Breast epithelium (tissue), 4 donors: ENCODE data around the gene CDCP1. TPM values are rescaled to one million over a fixed set of nuclear protein-coding genes. Genes with fewer than 3 reads are reported as not detected.

Source experiments
- DNase-seq, 2 donors: peaks; one replicate each; pipeline ENCODE4 v3.0.0-alpha.2; 2019; ENCODE audit warnings: low spot score in 2 of 2
- H3K27ac ChIP-seq, 2 donors: fragments of 200-600 bp; sonication (generic) in 1 of 2; one replicate each; pipeline ENCODE4 v1.5.1; 2016 to 2019; ENCODE audit warnings: mild to moderate bottlenecking in 1 of 2
- H3K27me3 ChIP-seq, 2 donors: fragments of 200-600 bp; sonication (generic) in 1 of 2; one replicate each; pipeline versions ENCODE4 v1.5.1 to v1.6.0; 2017 to 2019; ENCODE audit warnings: control low read depth in 1 of 2, mild to moderate bottlenecking in 1 of 2
- H3K36me3 ChIP-seq: fragments of 200-600 bp; one replicate; pipeline ENCODE4 v1.5.1; 2019
- H3K4me1 ChIP-seq, 2 donors: fragments of 200-600 bp; sonication (generic); one replicate each; pipeline ENCODE4 v1.5.1; 2016 to 2019; ENCODE audit warnings: control low read depth in 1 of 2
- H3K4me3 ChIP-seq, 3 donors: fragments of 200-600 bp; sonication (generic); 1 replicate in 2 of 3; 2 replicates in 1 of 3; pipeline ENCODE4 v1.5.1; 2016 to 2019; ENCODE audit warnings: mild to moderate bottlenecking in 3 of 3, moderate library complexity in 2 of 3
- H3K9me3 ChIP-seq, 2 donors: fragments of 200-600 bp; sonication (generic) in 1 of 2; one replicate each; pipeline ENCODE4 v1.5.1; 2016 to 2019; ENCODE audit warnings: control low read depth in 1 of 2
- POLR2A ChIP-seq: fragments of 450-650 bp; IDR thresholded peaks from one replicate; pipeline ENCODE4 v1.6.1; 2016; ENCODE audit warnings: antibody characterized with exemption, mild to moderate bottlenecking, moderate library complexity
- POLR2AphosphoS5 ChIP-seq, 3 donors: sonication (generic); formaldehyde crosslinking; IDR thresholded peaks; one replicate each; pipeline ENCODE4 v1.6.1; 2017; ENCODE audit warnings: antibody characterized with exemption in 3 of 3
- intact Hi-C: fragments of 100-400 bp; cut with DNase I; formaldehyde crosslinking; loops from one replicate; pipeline ENCODE4 v1.15.1; 2023; ENCODE audit warnings: low total_unique reads
- total RNA-seq, 3 donors: library from RNA; depleted of rRNA; stranded (reverse); fragments of >200 nt; gene quantifications; one replicate each; pipeline ENCODE4 v1.1.0, GENCODE V29; 2016
- TF ChIP-seq, protein P1 (sequence below), 3 donors: fragments of 450-650 bp; IDR thresholded peaks; one replicate each; pipeline ENCODE4 v1.5.1; 2016 to 2017; ENCODE audit warnings: antibody characterized with exemption in 3 of 3, mild to moderate bottlenecking in 3 of 3, moderate library complexity in 3 of 3

CDCP1 gene
- total RNA-seq, 3 donors from 2014 or later: 1.9 to 11.3 (median 8.5) TPM

DNA sequence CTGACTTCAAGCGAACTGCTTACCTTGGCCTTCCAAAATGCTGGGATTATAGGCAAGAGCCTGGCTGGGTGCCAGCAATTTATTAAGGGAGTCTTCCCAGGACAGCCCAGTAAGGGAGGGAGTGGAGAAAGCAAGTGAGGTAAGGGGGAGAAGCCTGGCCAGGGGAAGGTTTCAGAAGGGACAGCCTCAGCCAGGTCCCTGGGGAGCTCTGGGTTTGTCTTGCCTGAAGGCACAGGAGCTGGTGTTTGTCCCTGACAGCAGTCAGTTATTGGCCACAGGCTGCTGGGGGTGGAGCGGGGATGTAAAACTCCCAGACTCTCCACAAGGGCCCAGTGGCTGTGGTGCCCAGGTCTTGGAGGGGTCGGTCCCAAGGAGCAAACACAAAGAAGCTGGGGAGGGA is 33.0 kb upstream of the CDCP1 start:
- Histone ChIP-seq H3K4me3 (no peak overlapping the region), H3K36me3 (no peaks in the 10 kb centered on the region), H3K4me1 (no peaks in the 10 kb centered on the region), H3K27ac (no peak overlapping the region), H3K27me3 (no peaks in the 10 kb centered on the region), H3K9me3 (no peaks in the 10 kb centered on the region)
- intact Hi-C loops: no loop called here
- TF ChIP-seq, protein P1, sequence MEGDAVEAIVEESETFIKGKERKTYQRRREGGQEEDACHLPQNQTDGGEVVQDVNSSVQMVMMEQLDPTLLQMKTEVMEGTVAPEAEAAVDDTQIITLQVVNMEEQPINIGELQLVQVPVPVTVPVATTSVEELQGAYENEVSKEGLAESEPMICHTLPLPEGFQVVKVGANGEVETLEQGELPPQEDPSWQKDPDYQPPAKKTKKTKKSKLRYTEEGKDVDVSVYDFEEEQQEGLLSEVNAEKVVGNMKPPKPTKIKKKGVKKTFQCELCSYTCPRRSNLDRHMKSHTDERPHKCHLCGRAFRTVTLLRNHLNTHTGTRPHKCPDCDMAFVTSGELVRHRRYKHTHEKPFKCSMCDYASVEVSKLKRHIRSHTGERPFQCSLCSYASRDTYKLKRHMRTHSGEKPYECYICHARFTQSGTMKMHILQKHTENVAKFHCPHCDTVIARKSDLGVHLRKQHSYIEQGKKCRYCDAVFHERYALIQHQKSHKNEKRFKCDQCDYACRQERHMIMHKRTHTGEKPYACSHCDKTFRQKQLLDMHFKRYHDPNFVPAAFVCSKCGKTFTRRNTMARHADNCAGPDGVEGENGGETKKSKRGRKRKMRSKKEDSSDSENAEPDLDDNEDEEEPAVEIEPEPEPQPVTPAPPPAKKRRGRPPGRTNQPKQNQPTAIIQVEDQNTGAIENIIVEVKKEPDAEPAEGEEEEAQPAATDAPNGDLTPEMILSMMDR (IDR thresholded peaks at IDR 0.05): no peak
- TF ChIP-seq POLR2A (no peak), POLR2AphosphoS5 (IDR thresholded peaks at IDR 0.05) (no peak)
- no peak for DNase-seq

DNA sequence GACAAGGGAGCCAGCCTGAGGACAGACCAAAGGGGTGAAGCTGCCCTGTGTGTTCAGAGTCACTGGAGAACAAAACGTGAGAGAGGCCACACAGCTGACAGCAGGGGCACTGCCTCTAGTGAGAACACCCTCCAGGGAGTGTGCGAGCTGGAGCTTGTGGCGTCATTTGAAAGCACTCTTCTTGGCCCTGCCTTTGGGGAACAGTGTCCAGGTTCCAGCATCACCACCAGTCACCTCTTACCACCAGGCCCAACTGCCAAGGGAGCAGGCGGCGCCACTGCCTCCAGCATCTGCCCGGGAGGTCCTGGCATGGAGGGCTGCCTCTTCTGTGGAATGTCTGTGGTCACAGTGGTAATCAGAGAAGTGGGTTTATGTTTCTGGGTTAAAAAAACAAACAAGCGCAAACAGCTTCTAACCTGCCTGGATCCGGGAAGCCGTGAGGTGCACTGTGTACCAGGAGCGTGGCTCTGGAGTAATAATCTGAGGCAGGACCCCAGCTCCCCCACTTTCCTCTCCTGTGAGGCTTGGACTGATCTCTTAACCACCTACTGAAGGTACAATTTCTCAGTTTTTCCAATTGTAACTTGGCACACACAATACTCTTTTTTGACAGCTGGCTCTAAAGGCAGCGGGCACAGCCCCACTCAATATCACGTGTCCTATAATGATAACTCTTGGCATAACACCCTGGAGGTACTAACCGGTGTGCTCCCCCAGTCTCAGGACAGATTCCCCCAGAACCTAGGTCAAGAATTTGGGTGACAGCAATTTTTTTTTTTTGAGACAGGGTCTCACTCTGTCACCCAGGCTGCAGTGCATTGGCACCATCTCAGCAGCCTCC is 32.2 kb upstream of the CDCP1 start:
- H3K9me3 ChIP-seq: no peaks in the 10 kb centered on the region
- TF ChIP-seq POLR2A (no peak), POLR2AphosphoS5 (IDR thresholded peaks at IDR 0.05) (no peak)
- TF ChIP-seq, protein P1 (IDR thresholded peaks at IDR 0.05): no peak
- no peaks in the 10 kb centered on the region for H3K36me3 ChIP-seq
- DNase-seq: peak in 1 of 2 donors; percentile 32
- no peaks in the 10 kb centered on the region for H3K4me1 ChIP-seq
- H3K4me3 ChIP-seq: no peak overlapping the region
- intact Hi-C loops: no loop called here
- H3K27ac ChIP-seq: no peak overlapping the region
- H3K27me3 ChIP-seq: no peaks in the 10 kb centered on the region

DNA sequence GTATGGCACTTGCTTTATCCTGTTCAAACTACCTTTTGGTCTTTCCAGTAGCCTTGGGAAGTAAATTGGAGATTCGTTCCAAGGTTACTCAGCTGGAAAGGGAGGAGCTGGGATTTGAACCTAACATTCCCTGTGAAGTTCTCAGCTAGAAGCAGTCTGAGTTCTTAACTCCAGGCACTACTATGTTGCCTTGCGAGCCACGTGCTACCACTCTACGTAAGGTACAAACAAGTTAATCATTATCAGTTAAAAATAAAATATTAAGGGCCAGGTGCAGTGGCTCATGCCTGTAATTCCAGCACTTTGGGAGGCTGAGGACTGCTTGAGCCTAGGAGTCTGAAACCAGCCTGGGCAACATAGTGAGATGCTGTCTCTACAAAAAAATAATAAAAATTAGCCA is 30.7 kb upstream of the CDCP1 start:
- Histone ChIP-seq H3K27ac (no peak overlapping the region), H3K4me3 (no peak overlapping the region), H3K36me3 (no peaks in the 10 kb centered on the region), H3K9me3 (no peaks in the 10 kb centered on the region), H3K4me1 (no peaks in the 10 kb centered on the region), H3K27me3 (no peaks in the 10 kb centered on the region)
- TF ChIP-seq POLR2A: no peak
- intact Hi-C loops: no loop called here
- DNase-seq: no peak

DNA sequence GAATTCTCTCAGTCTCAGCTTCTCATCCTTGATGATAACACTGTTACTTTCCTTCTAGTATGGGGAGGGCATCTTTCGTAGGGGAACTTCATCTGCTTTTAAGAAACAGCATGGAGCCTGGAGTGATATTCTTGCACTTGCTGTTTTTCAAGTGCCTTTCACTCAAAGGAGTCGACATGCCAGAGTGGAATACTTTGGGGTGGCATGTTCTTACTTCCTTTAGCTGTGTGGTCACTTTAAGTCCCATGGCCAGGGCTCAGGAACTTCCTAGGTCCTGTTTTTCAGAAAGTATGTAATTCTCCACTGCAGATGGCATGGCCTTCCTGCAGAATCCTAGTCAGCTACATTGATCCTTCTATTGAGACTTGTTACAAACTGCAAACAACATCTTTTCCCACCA is 28.1 kb upstream of the CDCP1 start:
- no peak for TF ChIP-seq POLR2A
- no peak for TF ChIP-seq POLR2AphosphoS5 (IDR thresholded peaks at IDR 0.05)
- TF ChIP-seq, protein P1 (IDR thresholded peaks at IDR 0.05): no peak
- intact Hi-C loops: no loop called here

DNA sequence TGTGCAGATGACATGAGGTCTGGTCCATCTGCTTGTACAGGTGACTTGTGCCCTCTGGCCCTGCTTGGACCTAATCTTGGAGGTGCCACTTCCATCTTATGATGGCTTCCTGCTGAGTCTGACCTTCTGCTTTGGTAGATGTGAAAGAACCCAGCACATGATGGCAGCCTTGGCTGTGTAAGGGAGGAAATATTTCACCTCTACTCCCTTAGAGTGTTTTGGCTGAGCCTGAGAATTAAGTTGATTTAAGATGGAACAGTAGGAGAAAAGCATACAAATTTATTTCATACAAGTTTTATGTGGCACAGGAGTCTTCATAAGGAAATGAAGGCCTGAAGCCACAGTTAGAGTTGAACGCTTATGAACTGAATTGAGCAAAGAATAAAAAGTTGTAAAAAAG is 27.6 kb upstream of the CDCP1 start:
- no peaks in the 10 kb centered on the region for H3K4me1 ChIP-seq

More for the DNA sequence above, 28.1 kb upstream of the CDCP1 start:
- no peak for DNase-seq
- no peaks in the 10 kb centered on the region for H3K4me1 ChIP-seq
- no peaks in the 10 kb centered on the region for H3K27me3 ChIP-seq
- H3K4me3 ChIP-seq: no peak overlapping the region
- no peaks in the 10 kb centered on the region for H3K9me3 ChIP-seq
- no peaks in the 10 kb centered on the region for H3K36me3 ChIP-seq
- H3K27ac ChIP-seq: no peak overlapping the region

More for the DNA sequence above, 27.6 kb upstream of the CDCP1 start:
- Histone ChIP-seq H3K27me3 (no peaks in the 10 kb centered on the region), H3K36me3 (no peaks in the 10 kb centered on the region), H3K9me3 (no peaks in the 10 kb centered on the region), H3K27ac (no peak overlapping the region), H3K4me3 (no peak overlapping the region)
- intact Hi-C loops: no loop called here
- DNase-seq: no peak
- TF ChIP-seq POLR2A (no peak), POLR2AphosphoS5 (IDR thresholded peaks at IDR 0.05) (no peak)
- TF ChIP-seq, protein P1 (IDR thresholded peaks at IDR 0.05): no peak
